Putamen (tissue), 1 donor: ENCODE data around the gene PAK2.
"Not testable (repeated sequence)": the region's sequence is repeated elsewhere in the genome, so short reads cannot be mapped to it uniquely, and the experiment has no call there.

Experiments used
- DNase-seq: peaks from one replicate; pipeline ENCODE4 v3.0.0-alpha.2; 2016; ENCODE audit warnings: low spot score

The PAK2 gene

DNA sequence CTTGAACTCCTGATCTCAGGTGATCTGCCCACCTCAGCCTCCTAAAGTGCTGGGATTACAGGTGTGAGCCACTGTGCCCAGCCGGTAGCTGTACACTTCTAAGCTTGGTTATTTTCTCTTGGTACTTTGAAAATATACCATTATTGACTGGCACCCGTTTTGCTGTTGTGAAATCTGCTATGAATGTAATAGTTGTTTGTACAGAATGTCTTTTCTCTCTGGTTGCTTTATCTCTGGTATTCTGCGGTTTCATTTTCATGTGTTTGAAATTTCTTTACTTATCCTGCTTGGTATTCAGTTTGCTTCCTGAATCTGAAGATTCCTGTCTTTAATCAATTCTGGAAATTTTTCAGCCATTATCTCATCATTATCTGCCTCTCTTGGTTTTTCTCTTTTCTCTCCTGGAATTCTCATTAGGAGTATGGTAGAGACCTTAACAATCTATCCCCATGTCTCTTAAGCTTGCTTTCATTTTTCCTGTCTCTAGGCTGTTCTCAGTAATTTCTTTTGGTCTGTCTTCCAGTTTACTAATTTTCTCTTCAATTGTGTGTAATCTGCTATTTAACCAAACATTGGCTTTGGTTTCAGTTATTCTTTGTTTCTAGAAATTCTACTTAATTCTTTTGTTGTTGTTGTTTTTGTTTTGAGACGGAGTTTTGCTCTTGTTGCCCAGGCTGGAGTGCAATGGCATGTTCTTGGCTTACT, 2.8 kb upstream of the PAK2 start:
- DNase-seq: no peak

GRCh38 chr3:196737655-196738054, 2.0 kb upstream of the PAK2 start:
- DNase-seq: no peak

DNA sequence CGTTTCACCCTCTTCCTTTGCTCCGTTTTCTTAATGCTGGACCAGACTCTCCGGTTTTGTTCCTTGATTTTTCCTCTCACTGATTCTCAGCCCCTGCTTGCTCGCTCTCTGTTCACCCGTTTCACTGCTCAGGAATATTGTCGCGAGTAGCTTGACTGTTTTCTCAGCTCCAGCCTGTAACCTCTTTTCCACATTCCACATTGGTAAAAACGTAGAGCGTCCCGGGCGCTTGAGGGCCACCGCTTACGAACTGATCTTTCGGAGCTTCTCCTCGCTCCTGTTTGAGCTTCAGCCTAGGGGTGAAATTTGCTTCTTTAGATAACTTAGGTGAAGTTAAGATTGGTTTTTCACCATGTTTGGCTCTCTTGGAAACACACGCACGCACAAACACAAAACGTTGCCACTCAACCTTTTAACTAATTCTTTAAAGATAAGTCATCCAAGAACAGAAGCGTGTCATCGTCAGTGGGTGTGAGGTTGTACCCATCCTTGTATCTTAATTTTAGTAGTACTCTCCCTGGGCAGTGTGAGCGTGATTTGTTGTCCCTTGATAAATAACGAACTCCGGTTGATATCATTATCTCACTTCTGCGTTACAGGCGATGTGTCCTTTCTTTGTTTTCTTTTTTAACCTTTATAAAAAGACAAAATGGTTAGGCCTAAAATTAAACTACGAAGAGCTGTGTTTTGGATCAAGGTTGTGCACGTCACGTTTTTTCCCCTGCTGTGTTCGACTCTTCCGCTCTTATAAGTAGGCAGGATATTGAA, 1.0 kb downstream of the PAK2 start:
- DNase-seq: peak; percentile 53

- DNase-seq: no peak
Measured at GRCh38 chr3:196741249-196741889, 1.7 kb downstream of the PAK2 start.

DNA sequence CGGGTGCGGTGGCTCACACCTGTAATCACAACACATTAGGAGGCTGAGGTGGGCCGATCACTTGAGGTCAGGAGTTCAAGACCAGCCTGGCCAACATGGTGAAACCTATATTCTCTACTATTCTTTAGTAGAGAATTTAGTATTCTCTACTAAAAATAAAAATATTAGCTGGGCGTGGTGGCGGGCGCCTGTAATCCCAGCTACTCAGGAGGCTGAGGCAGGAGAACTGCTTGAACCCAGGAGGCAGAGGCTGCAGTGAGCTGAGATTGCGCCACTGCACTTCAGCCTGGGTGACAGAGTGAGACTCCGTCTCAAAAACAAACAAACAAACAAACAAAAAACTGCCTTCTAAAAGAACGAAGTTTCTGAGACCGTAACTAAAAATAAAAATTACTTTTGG, 3.9 kb downstream of the PAK2 start:
- DNase-seq: not testable (repeated sequence)

- no peak for DNase-seq
Measured at GRCh38 chr3:196749125-196749524, 9.5 kb downstream of the PAK2 start.

DNA sequence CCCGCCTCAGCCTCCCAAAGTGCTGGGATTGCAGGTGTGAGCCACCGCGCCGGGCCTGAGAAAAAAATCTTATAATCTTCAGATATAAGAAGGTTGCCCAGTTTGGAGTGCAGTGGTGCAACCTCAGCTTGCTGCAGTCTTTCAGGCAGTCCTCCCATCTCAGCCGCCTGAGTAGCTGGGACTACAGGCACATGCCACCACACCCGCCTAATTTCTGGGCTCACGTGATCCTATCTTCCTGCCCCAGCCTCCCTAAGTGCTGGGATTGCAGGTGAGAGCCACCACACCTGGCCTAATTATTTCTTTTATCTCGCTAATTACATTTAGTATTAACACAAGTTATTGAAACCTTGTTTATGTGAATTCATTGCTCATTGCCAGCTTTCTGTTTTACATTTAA, 13.5 kb downstream of the PAK2 start:
- DNase-seq: no peak

GRCh38 chr3:196754091-196754981, 14.7 kb downstream of the PAK2 start:
- DNase-seq: no peak

DNA sequence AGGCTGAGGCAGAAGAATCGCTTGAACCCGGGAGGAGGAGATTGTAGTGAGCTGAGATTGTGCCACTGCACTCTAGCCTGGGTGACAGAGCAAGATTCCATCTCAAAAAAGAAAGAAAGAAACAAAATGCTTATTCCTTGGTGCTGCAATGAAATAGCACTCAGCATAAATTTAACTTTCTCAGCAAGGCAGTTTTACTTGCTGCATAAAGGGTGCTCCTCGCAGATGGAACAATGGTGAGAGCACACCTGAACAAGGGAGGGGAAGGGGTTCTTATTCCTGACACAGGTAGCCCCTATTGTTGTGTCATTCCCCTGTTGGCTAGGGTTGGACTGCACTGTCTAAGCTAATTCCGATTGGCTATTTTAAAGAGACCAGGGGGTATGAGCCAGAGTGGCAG, 17.1 kb downstream of the PAK2 start:
- no peak for DNase-seq

- peak; percentile 58 for DNase-seq
Measured at GRCh38 chr3:196757876-196758739, 18.5 kb downstream of the PAK2 start.

- no peak for DNase-seq
Measured at GRCh38 chr3:196763179-196763578, 23.5 kb downstream of the PAK2 start.

GRCh38 chr3:196765454-196765853, 25.8 kb downstream of the PAK2 start:
- no peak for DNase-seq

DNA sequence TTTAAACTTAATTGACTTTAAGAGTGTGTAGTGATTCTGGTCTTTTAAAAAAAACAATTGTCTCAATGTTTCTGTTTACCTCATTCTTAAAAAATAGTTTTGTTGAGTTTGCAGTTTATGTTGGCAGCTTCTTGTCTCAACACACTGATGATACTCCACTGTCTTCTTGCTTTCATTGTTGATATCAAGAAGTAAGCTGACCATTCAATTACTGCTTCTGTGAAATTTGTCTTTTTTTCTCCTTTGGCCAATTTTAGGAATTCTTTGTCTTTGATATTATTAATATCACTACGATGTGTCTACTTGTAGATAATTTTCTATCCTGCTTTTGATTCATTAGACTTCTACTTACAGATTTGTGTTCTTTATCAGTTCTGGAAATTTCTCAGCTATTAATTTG, 31.4 kb downstream of the PAK2 start:
- no peak for DNase-seq

- no peak for DNase-seq
Measured at GRCh38 chr3:196772102-196772501, 32.4 kb downstream of the PAK2 start.

GRCh38 chr3:196772897-196773296, 33.2 kb downstream of the PAK2 start:
- peak; percentile 69 for DNase-seq

GRCh38 chr3:196774191-196774820, 34.6 kb downstream of the PAK2 start:
- no peak for DNase-seq

DNA sequence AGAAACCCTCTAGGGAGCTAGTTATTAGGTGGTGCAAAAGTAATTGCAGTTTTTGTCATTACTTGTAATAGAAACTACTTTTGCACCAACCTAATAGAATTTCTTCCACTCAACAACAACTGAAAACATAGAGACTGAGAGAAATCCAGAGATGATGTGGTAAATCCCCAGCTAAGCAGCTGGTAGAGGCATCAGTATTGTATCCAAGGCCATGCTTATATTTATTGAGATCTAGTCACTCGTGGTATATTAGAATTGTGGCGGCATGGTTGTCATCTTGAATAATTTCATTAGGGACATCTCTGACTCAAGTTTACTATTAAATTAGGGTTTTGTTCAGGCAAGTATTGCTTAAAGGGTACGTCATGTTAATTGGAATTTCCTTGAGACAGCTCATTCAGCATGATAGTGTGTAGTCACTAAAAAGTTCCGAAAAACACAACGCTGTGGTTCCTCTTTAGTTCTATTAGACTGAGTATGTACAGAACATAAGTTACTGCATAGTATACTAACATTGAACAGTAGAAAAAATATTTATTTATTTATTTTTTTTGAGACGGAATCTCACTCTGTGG, 35.3 kb downstream of the PAK2 start:
- no peak for DNase-seq

DNA sequence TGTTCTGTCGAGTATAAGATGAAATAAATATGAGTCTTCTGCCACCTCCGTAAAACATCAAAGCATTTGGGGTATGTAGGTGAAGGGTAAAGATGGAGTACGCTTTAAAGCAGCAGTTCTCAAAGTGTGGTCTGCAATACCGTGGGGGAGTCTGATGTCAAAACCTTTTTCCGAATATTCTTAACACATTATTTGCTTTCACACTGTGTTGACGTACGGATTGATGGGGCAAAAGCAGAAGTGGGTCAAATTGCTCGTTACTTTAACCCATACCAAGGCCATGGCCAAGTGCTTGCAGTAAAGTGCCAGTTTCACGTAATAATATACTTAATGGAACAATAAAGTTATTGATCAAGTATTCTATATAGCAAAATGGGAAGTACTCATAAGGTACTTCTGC, 36.3 kb downstream of the PAK2 start:
- DNase-seq: no peak

DNA sequence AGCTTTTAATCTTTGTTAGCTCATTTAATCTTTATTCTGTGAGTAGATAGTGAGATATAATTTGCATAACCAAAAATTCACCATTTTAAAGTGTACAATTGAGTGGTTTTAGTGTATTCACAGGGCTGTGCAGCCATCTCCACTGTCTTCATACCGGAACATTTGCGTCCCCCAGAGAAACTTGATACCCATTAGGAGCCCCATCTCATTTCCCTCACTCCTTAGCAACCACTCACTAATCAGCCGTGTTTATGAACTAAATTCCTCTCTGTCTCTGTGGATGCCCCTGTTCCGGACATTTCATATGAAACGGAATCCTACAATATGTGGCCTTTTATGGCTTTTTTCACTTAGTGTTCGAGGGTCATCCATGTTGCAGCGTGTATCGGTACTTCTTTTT, 38.2 kb downstream of the PAK2 start:
- DNase-seq: no peak

DNA sequence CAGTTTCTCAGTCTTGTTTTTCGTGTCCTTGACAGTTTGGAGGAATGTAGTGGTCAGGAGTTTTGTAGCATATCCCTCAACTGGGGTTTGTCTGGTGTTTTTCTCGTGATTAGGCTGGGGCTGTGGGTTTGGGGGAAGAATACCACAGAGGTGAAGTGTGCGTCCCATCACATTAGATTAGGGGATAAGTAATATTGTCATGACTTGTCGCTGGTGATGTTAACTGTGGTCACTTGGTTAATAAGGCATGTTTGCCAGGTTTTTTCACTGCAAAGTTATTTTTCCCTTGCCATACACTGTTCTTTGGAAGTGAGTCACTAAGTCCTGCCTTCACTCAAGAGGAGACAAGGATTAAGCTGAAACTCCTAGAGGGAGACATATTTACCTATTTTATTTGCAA, 39.1 kb downstream of the PAK2 start:
- DNase-seq: no peak
